Endothelial cell of umbilical vein (primary cell): ENCODE measurements around the gene TCP11L2. TPM values are rescaled to one million over a fixed set of nuclear protein-coding genes. Genes with fewer than 3 reads are reported as not detected.

ENCODE experiments used
- BruUV-seq: library from RNA; stranded (reverse); fragments of 400-500 nt; replicated peaks from 2 replicates; lab custom pipeline; 2021; lab: Mats Ljungman, UMichigan
- CTCF ChIA-PET: fragments of 300-600, 350-600 bp; sonication (Branson Sonifier 250); formaldehyde crosslinking; loops from one replicate; lab custom pipeline; 2021; ENCODE audit warnings: antibody characterized with exemption, inconsistent platforms; lab: Charles Lee
- POLR2A ChIA-PET: fragments of 300-600, 350-600 bp; sonication (Branson Sonifier 250); formaldehyde crosslinking; loops from one replicate; lab custom pipeline; 2021; ENCODE audit warnings: antibody characterized with exemption, inconsistent platforms; lab: Charles Lee
- DNase-seq: peaks from one replicate; pipeline ENCODE4 v3.0.0-alpha.2; 2011; ENCODE audit warnings: low read depth, low spot score
- FAIRE-seq: peaks from 2 replicates; lab custom pipeline; 2011; peaks lifted over from hg19 to GRCh38; lab: Jason Lieb, UNC
- H2AFZ ChIP-seq: 2 replicates; pipeline ENCODE4 v1.6.0; 2012; ENCODE audit warnings: low read depth, low read length, control low read depth, inconsistent platforms
- H3K27ac ChIP-seq: 2 replicates; pipeline ENCODE4 v1.5.1; 2011; ENCODE audit warnings: low read depth, mild to moderate bottlenecking, control low read depth, low read length, moderate library complexity; ENCODE audit not compliant: insufficient read depth
- H3K27me3 ChIP-seq, 2 experiments: 2 replicates each; pipeline versions ENCODE4 v1.6.0 to v1.6.1; 2011; ENCODE audit warnings: low read length in 2 of 2, mixed read lengths in 1 of 2; ENCODE audit not compliant: control insufficient read depth in 2 of 2, insufficient read depth in 2 of 2
- H3K36me3 ChIP-seq, 2 experiments: 2 replicates in 1 of 2; 3 replicates in 1 of 2; pipeline ENCODE4 v1.5.1; 2011; ENCODE audit warnings: low read length in 2 of 2, mild to moderate bottlenecking in 1 of 2, moderate library complexity in 1 of 2; ENCODE audit not compliant: control insufficient read depth in 2 of 2, insufficient read depth in 2 of 2; ENCODE audit errors: extremely low read depth in 1 of 2
- H3K4me1 ChIP-seq: 3 replicates; pipeline ENCODE4 v1.5.1; 2011; ENCODE audit warnings: mild to moderate bottlenecking, low read length; ENCODE audit not compliant: control insufficient read depth, insufficient read depth; ENCODE audit errors: extremely low read depth
- H3K4me2 ChIP-seq: 2 replicates; pipeline ENCODE4 v1.6.1; 2011; ENCODE audit warnings: low read length, control low read depth, mixed read lengths; ENCODE audit not compliant: insufficient read depth
- H3K4me3 ChIP-seq, 3 experiments: fragments of 200-600 bp in 1 of 3; sonication (generic), shearing (Covaris generic) in 1 of 3; replicated peaks in 1 of 3; 2 replicates each; pipeline ENCODE4 v1.5.1; 2011 to 2016; ENCODE audit warnings: control low read depth in 3 of 3, low read length in 3 of 3, mild to moderate bottlenecking in 2 of 3, inconsistent platforms in 1 of 3, low read depth in 1 of 3, moderate library complexity in 1 of 3; ENCODE audit not compliant: insufficient read depth in 1 of 3
- H3K79me2 ChIP-seq: 2 replicates; pipeline ENCODE4 v1.6.0; 2012; ENCODE audit warnings: low read length, inconsistent platforms; ENCODE audit not compliant: control insufficient read depth, insufficient read depth
- H3K9ac ChIP-seq: replicated peaks from 2 replicates; pipeline ENCODE3; 2011; ENCODE audit warnings: low read length, control low read depth; ENCODE audit not compliant: insufficient read depth; ENCODE audit errors: extremely low read depth
- H3K9me1 ChIP-seq: replicated peaks from 3 replicates; pipeline ENCODE4 v1.6.0; 2011; ENCODE audit warnings: mild to moderate bottlenecking, low read length; ENCODE audit not compliant: control insufficient read depth, insufficient read depth; ENCODE audit errors: extremely low read depth
- H3K9me3 ChIP-seq: replicated peaks from 2 replicates; pipeline ENCODE4 v1.5.1; 2012; ENCODE audit warnings: low read length, inconsistent platforms; ENCODE audit not compliant: control insufficient read depth, insufficient read depth
- H4K20me1 ChIP-seq: replicated peaks from 2 replicates; pipeline ENCODE3; 2011; ENCODE audit warnings: mild to moderate bottlenecking, low read length; ENCODE audit not compliant: control insufficient read depth, insufficient read depth; ENCODE audit errors: extremely low read depth
- EZH2 ChIP-seq: IDR thresholded peaks from 2 replicates; pipeline ENCODE4 v1.6.1; 2012; ENCODE audit warnings: borderline replicate concordance, low read depth, mild to moderate bottlenecking, moderate library complexity, low read length, inconsistent platforms; ENCODE audit not compliant: severe bottlenecking
- FOS ChIP-seq: IDR thresholded peaks from 2 replicates; pipeline ENCODE4 v1.6.1; 2011; ENCODE audit warnings: mild to moderate bottlenecking, low read length, moderate library complexity, borderline replicate concordance; ENCODE audit not compliant: insufficient read depth
- GATA2 ChIP-seq: IDR thresholded peaks from 2 replicates; pipeline ENCODE4 v1.7.0; 2011; ENCODE audit warnings: low read depth, mild to moderate bottlenecking, moderate library complexity, mixed read lengths, low read length; ENCODE audit not compliant: insufficient read length, insufficient read depth
- JUN ChIP-seq: IDR thresholded peaks from 2 replicates; pipeline ENCODE4 v1.6.1; 2011; ENCODE audit warnings: borderline replicate concordance, low read depth; ENCODE audit not compliant: insufficient read length, insufficient read depth
- MAX ChIP-seq: IDR thresholded peaks from 2 replicates; pipeline ENCODE4 v1.6.1; 2011; ENCODE audit not compliant: insufficient read depth, insufficient read length
- MYC ChIP-seq: IDR thresholded peaks from one replicate; pipeline ENCODE4 v1.6.1; 2011; ENCODE audit warnings: mild to moderate bottlenecking, low read depth, low read length
- POLR2A ChIP-seq: IDR thresholded peaks from 2 replicates; pipeline ENCODE4 v1.6.1; 2012; ENCODE audit warnings: low read depth, mild to moderate bottlenecking, control low read depth, low read length
- POLR2AphosphoS5 ChIP-seq: IDR thresholded peaks from 2 replicates; pipeline ENCODE4 v1.6.1; 2012; ENCODE audit warnings: low read depth, mild to moderate bottlenecking, control low read depth, low read length, moderate library complexity; ENCODE audit not compliant: insufficient read depth
- dilution Hi-C: fragments of 300-500 bp; cut with MboI; formaldehyde crosslinking; loops from one replicate; pipeline ENCODE4 v1.15.0; 2019; ENCODE audit warnings: low sequenced_read_pairs; ENCODE audit not compliant: extremely low pct_ligation_motif_present
- intact Hi-C: fragments of 100-400 bp; cut with micrococcal nuclease; formaldehyde crosslinking; loops from one replicate; pipeline ENCODE4 v1.10.0; 2022
- polyA plus RNA-seq, 4 experiments: library from polyadenylated mRNA; depleted of rRNA in 3 of 4; stranded (reverse) in 3 of 4; unstranded in 1 of 4; fragments of >200 nt; gene quantifications; 2 replicates each; pipeline versions ENCODE4 v1.2.1 to v1.2.3, GENCODE V29; 2011 to 2012; ENCODE audit warnings: missing spikeins in 1 of 4
- total RNA-seq: library from RNA; stranded (reverse); gene quantifications from 2 replicates; pipeline ENCODE4 v1.2.3, GENCODE V29; 2021
- TF ChIP-seq, protein P1 (sequence below), 2 donors: IDR thresholded peaks; 1 replicate in 1 of 2; 2 replicates in 1 of 2; pipeline ENCODE4 v1.5.1; 2011; ENCODE audit warnings: low read length in 2 of 2, mild to moderate bottlenecking in 2 of 2, moderate library complexity in 2 of 2, control low read depth in 1 of 2, inconsistent platforms in 1 of 2, low read depth in 1 of 2; ENCODE audit not compliant: insufficient read depth in 1 of 2; ENCODE audit errors: extremely low read depth in 1 of 2

Gene TCP11L2
- total and polyA plus RNA-seq, 2 donors (not counting 3 experiments of a cell fraction or from before 2014, with no cell fraction given), result 6.0 to 18.7 TPM

DNA sequence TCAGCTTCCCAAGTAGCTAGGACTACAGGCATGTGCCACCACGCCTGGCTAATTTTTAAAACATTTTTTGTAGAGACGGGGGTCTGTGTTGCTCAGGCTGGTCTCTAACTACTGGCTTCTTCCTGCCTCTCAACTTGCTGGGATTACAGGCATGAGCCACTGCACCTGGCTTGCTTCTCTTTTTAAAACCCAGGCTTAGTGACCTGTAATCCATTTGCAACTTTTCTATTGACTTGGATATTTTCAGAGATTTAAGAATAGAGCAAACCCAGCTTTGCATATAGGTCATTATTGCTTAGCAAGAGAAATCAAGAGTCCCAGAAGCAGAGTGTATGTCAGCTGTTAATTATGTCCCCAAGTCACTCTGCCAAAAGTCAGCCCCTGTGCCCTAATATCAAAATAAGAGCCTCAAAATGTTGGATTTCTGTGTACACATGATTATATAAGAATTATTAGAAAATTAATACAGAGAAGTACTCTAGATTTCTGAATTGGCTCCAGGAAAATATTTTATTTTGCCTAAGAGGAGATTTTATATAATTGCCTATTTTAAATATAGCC, 24.9 kb downstream of the TCP11L2 start:
- intact Hi-C loops (no loop called here), dilution Hi-C loops (no loop called here)
- Histone ChIP-seq H3K4me3 (no peak overlapping the region), H3K27ac (no peak overlapping the region), H3K4me2 (no peak overlapping the region), H2AFZ (no peak overlapping the region), H3K9me1 (no peaks in the 10 kb centered on the region), H4K20me1 (no peaks in the 10 kb centered on the region), H3K27me3 (peaks cover 2 to 7% of the 10 kb centered on the region in 2 experiments), H3K9me3 (no peaks in the 10 kb centered on the region), H3K9ac (no peak overlapping the region), H3K79me2 (no peaks in the 10 kb centered on the region), H3K4me1 (no peaks in the 10 kb centered on the region), H3K36me3 (peaks cover 0 to 6% of the 10 kb centered on the region in 2 experiments)
- FAIRE-seq (no peak), DNase-seq (no peak)
- ChIA-PET CTCF (interaction anchor here (1.1 kb wide), 1 partner anchor 18 kb away, joined by 3 read pairs; no protein-coding TSS in a partner anchor), POLR2A (no interaction called here)
- no peak for TF ChIP-seq EZH2
- no peak for TF ChIP-seq GATA2
- TF ChIP-seq, protein P1, sequence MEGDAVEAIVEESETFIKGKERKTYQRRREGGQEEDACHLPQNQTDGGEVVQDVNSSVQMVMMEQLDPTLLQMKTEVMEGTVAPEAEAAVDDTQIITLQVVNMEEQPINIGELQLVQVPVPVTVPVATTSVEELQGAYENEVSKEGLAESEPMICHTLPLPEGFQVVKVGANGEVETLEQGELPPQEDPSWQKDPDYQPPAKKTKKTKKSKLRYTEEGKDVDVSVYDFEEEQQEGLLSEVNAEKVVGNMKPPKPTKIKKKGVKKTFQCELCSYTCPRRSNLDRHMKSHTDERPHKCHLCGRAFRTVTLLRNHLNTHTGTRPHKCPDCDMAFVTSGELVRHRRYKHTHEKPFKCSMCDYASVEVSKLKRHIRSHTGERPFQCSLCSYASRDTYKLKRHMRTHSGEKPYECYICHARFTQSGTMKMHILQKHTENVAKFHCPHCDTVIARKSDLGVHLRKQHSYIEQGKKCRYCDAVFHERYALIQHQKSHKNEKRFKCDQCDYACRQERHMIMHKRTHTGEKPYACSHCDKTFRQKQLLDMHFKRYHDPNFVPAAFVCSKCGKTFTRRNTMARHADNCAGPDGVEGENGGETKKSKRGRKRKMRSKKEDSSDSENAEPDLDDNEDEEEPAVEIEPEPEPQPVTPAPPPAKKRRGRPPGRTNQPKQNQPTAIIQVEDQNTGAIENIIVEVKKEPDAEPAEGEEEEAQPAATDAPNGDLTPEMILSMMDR (IDR thresholded peaks at IDR 0.05; ENCODE audit: extremely low read depth in 1 of 2, insufficient read depth in 1 of 2, low read depth in 1 of 2, low read length in 2 of 2), result no peak
- TF ChIP-seq JUN, result no peak
- TF ChIP-seq MAX, result no peak
- TF ChIP-seq POLR2AphosphoS5, result no peak
- no peak for TF ChIP-seq MYC
- TF ChIP-seq POLR2A, result no peak
- TF ChIP-seq FOS, result no peak
- BruUV-seq, result no TSS peak
